OCI-LY3 (cell line): ENCODE measurements around the gene SYTL3.

Experiments used
- H2AFZ ChIP-seq: fragments of 200-600, 300-600 bp; shearing (Covaris generic); 2 replicates; pipeline ENCODE4 v1.6.0; 2014; ENCODE audit warnings: antibody characterized with exemption, low read depth, low read length
- H3K27ac ChIP-seq: fragments of 200-600, 300-600 bp; sonication (generic); 2 replicates; pipeline ENCODE4 v1.5.1; 2014; ENCODE audit warnings: mild to moderate bottlenecking, low read length, moderate library complexity, mixed read lengths
- H3K27me3 ChIP-seq: fragments of 200-600, 300-600 bp; sonication (generic); 2 replicates; pipeline ENCODE4 v1.6.1; 2014; ENCODE audit warnings: low read depth, low read length, mixed read lengths
- H3K36me3 ChIP-seq: fragments of 200-600, 300-600 bp; sonication (generic); replicated peaks from 2 replicates; pipeline ENCODE3; 2014; ENCODE audit warnings: low read depth, low read length, mixed read lengths
- H3K4me1 ChIP-seq: fragments of 300-600, 200-600 bp; sonication (generic); 2 replicates; pipeline ENCODE4 v1.6.1; 2014; ENCODE audit warnings: low read length, mixed read lengths
- H3K4me2 ChIP-seq: fragments of 200-600, 300-600 bp; sonication (generic); 2 replicates; pipeline ENCODE4 v1.6.1; 2014; ENCODE audit warnings: low read length, mixed read lengths
- H3K4me3 ChIP-seq: fragments of 300-600, 200-600 bp; sonication (generic); 2 replicates; pipeline ENCODE4 v1.5.1; 2014; ENCODE audit warnings: antibody characterized with exemption, mild to moderate bottlenecking, low read length, moderate library complexity
- H3K79me2 ChIP-seq: fragments of 300-600, 200-600 bp; shearing (Covaris generic); 2 replicates; pipeline ENCODE4 v1.6.1; 2014; ENCODE audit warnings: mild to moderate bottlenecking, low read length, mixed read lengths
- H3K9ac ChIP-seq: fragments of 300-600, 200-600 bp; shearing (Covaris generic); 2 replicates; pipeline ENCODE4 v1.6.0; 2014; ENCODE audit warnings: mild to moderate bottlenecking, low read length, moderate library complexity
- H3K9me3 ChIP-seq: fragments of 200-600, 300-600 bp; shearing (Covaris generic); 2 replicates; pipeline ENCODE4 v1.6.1; 2014; ENCODE audit warnings: low read length, mixed read lengths; ENCODE audit not compliant: insufficient read depth
- H4K20me1 ChIP-seq: fragments of 200-600, 300-600 bp; sonication (generic); 2 replicates; pipeline ENCODE4 v1.6.1; 2016; ENCODE audit warnings: low read length, mixed read lengths; ENCODE audit not compliant: insufficient read depth
- CTCF ChIP-seq: fragments of 200-600, 300-600 bp; sonication (generic); IDR thresholded peaks from 2 replicates; pipeline ENCODE4 v1.5.1; 2014; ENCODE audit warnings: antibody characterized with exemption, low read length, low read depth
- EZH2phosphoT487 ChIP-seq: fragments of 200-600 bp; shearing (Covaris generic); IDR thresholded peaks from 2 replicates; pipeline ENCODE4 v1.6.1; 2018; ENCODE audit warnings: antibody characterized with exemption, mixed run types, low read depth

Gene SYTL3

GRCh38 chr6:158680481-158680880 lies 30.6 kb downstream of the SYTL3 start:
- no peaks in the 10 kb centered on the region for H3K27me3 ChIP-seq
- no peaks in the 10 kb centered on the region for H4K20me1 ChIP-seq
- H3K9ac ChIP-seq: no peak overlapping the region
- H3K79me2 ChIP-seq: no peaks in the 10 kb centered on the region
- no peak overlapping the region for H3K27ac ChIP-seq
- no peaks in the 10 kb centered on the region for H3K36me3 ChIP-seq
- no peak overlapping the region for H3K4me3 ChIP-seq
- no peak for TF ChIP-seq CTCF
- TF ChIP-seq EZH2phosphoT487: no peak
- no peaks in the 10 kb centered on the region for H3K4me1 ChIP-seq
- H3K9me3 ChIP-seq: no peaks in the 10 kb centered on the region
- H3K4me2 ChIP-seq: no peak overlapping the region
- H2AFZ ChIP-seq: no peak overlapping the region

GRCh38 chr6:158684311-158684710 lies 34.5 kb downstream of the SYTL3 start:
- no peak overlapping the region for H3K4me3 ChIP-seq
- H3K9ac ChIP-seq: no peak overlapping the region
- H3K4me2 ChIP-seq: no peak overlapping the region
- H3K36me3 ChIP-seq: no peaks in the 10 kb centered on the region
- H2AFZ ChIP-seq: no peak overlapping the region
- H3K9me3 ChIP-seq: no peaks in the 10 kb centered on the region
- H3K27ac ChIP-seq: no peak overlapping the region
- H4K20me1 ChIP-seq: no peaks in the 10 kb centered on the region
- TF ChIP-seq CTCF: no peak
- TF ChIP-seq EZH2phosphoT487: no peak
- no peaks in the 10 kb centered on the region for H3K27me3 ChIP-seq
- no peaks in the 10 kb centered on the region for H3K4me1 ChIP-seq
- H3K79me2 ChIP-seq: no peaks in the 10 kb centered on the region

GRCh38 chr6:158684745-158685324 lies 35.0 kb downstream of the SYTL3 start:
- no peaks in the 10 kb centered on the region for H3K9me3 ChIP-seq
- H3K4me1 ChIP-seq: no peaks in the 10 kb centered on the region
- TF ChIP-seq EZH2phosphoT487: no peak
- TF ChIP-seq CTCF: no peak
- no peaks in the 10 kb centered on the region for H3K79me2 ChIP-seq
- H3K27ac ChIP-seq: no peak overlapping the region
- H3K36me3 ChIP-seq: no peaks in the 10 kb centered on the region
- no peak overlapping the region for H3K4me2 ChIP-seq
- H3K4me3 ChIP-seq: no peak overlapping the region
- H3K27me3 ChIP-seq: no peaks in the 10 kb centered on the region
- H2AFZ ChIP-seq: no peak overlapping the region
- H4K20me1 ChIP-seq: no peaks in the 10 kb centered on the region
- H3K9ac ChIP-seq: no peak overlapping the region

- no peak overlapping the region for H3K4me2 ChIP-seq
- H3K79me2 ChIP-seq: no peaks in the 10 kb centered on the region
- H3K4me3 ChIP-seq: no peak overlapping the region
- no peak overlapping the region for H3K9ac ChIP-seq
- H2AFZ ChIP-seq: no peak overlapping the region
- H3K27me3 ChIP-seq: no peaks in the 10 kb centered on the region
- H4K20me1 ChIP-seq: no peaks in the 10 kb centered on the region
- H3K36me3 ChIP-seq: no peaks in the 10 kb centered on the region
- H3K9me3 ChIP-seq: no peaks in the 10 kb centered on the region
- TF ChIP-seq CTCF (no peak), EZH2phosphoT487 (no peak)
- H3K27ac ChIP-seq: no peak overlapping the region
- peaks cover 5% of the 10 kb centered on the region for H3K4me1 ChIP-seq
Measured at GRCh38 chr6:158686311-158686710, 36.5 kb downstream of the SYTL3 start.
